BLaER1 (cell line): Measurements from ENCODE around the gene DYSF.

Experiments
- H3K27ac ChIP-seq: shearing (Covaris generic); formaldehyde crosslinking; 2 replicates; pipeline ENCODE4 v1.8.1; 2022
- H3K27me3 ChIP-seq: shearing (Covaris generic); formaldehyde crosslinking; 2 replicates; pipeline ENCODE4 v1.8.1; 2022
- H3K36me3 ChIP-seq: shearing (Covaris generic); formaldehyde crosslinking; 2 replicates; pipeline ENCODE4 v1.8.1; 2022
- H3K4me1 ChIP-seq: shearing (Covaris generic); formaldehyde crosslinking; 2 replicates; pipeline ENCODE4 v1.8.1; 2022
- H3K4me2 ChIP-seq: shearing (Covaris generic); formaldehyde crosslinking; 2 replicates; pipeline ENCODE4 v1.8.1; 2022
- H3K4me3 ChIP-seq: shearing (Covaris generic); formaldehyde crosslinking; 2 replicates; pipeline ENCODE4 v1.8.1; 2022
- H3K9ac ChIP-seq: shearing (Covaris generic); formaldehyde crosslinking; 2 replicates; pipeline ENCODE4 v1.8.1; 2022
- H3K9me3 ChIP-seq: shearing (Covaris generic); formaldehyde crosslinking; 2 replicates; pipeline ENCODE4 v1.8.1; 2022
- H4K20me1 ChIP-seq: shearing (Covaris generic); formaldehyde crosslinking; 2 replicates; pipeline ENCODE4 v1.8.1; 2022
- Cebpa-rat ChIP-seq: shearing (Covaris generic); IDR thresholded peaks from 2 replicates; pipeline ENCODE4 v1.8.1; 2022

DYSF gene

DNA sequence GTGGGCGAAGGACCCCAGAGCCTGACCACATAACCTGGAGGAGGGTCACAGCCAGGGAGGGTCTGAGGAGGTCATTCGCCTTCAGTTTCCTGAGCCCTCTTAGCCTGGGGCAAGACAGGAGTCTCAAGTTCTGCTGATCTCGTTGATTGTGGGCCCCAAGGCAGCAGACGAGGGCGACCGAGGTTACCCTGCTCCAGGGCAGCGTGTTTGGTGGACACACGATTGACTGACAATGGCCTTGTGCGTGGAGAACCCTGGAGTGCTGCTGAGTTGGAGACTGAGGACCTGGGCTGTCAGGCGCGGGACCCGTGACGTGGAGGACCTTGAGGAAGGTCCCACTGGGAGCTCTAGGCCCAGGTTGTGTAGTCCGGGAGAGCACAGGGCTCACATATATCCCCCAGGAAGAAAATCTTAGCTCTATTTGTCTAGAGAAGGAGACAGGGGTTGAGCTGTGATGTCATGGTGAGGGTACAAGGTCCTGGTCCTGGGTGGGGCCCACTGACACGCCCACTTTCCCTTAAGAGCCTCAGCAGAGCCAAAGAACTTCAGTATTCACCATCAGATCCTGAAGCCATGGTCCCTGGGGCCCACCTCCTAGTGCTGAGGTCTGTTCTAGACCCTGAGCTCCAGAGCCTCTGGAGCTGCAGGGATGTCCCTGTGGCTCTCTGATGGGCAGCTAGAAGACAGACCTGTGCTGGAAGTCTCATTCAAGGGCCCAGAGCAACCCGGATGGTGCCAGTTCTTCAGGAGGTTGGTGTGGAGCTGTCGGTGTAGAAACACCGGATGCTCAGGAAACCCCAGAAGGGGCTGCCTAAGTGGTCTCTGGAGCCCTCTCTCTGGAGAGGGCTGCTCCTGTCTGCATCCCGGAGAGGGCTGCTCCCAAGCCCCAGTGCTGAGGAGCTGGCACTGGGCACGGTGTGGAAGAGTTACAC is 53.1 kb downstream of the DYSF start:
- H3K27me3 ChIP-seq = no peaks in the 10 kb centered on the region
- H3K4me1 ChIP-seq = peaks cover 32% of the 10 kb centered on the region
- no peak overlapping the region for H3K9ac ChIP-seq
- no peaks in the 10 kb centered on the region for H3K9me3 ChIP-seq
- H3K36me3 ChIP-seq = no peaks in the 10 kb centered on the region
- H4K20me1 ChIP-seq = no peaks in the 10 kb centered on the region
- no peak overlapping the region for H3K4me3 ChIP-seq
- no peak overlapping the region for H3K27ac ChIP-seq
- TF ChIP-seq Cebpa-rat = no peak
- peak overlapping the region; percentile 8; the same call in 1 of the 2 replicates for H3K4me2 ChIP-seq

DNA sequence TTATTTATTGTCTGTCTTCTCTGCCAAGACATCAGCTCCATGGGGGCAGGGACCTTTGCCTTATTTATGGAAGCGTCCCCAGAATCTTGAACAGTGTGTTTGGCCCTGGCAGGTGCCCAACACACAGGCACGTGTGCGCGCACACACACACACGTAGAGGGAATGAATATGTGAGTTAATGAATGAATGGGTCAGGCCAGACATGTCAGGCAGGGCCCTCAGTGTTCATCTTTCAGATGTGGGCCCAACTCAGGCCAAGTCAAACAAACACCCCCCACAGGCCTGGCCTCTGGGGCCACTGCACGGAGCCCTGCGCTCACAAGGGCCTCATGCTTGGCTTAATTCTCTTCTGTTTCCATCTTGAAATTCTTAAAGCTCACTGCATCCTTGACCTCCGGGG is 54.1 kb downstream of the DYSF start:
- Histone ChIP-seq H3K4me1 (peaks cover 39% of the 10 kb centered on the region), H4K20me1 (no peaks in the 10 kb centered on the region), H3K36me3 (no peaks in the 10 kb centered on the region), H3K9me3 (no peaks in the 10 kb centered on the region), H3K4me3 (no peak overlapping the region), H3K9ac (no peak overlapping the region), H3K27me3 (no peaks in the 10 kb centered on the region), H3K4me2 (no peak overlapping the region), H3K27ac (no peak overlapping the region)
- TF ChIP-seq Cebpa-rat = no peak

GRCh38 chr2:71510196-71510807 is 56.9 kb downstream of the DYSF start:
- Histone ChIP-seq H3K4me2 (peak overlapping the region; percentile 47), H3K27me3 (no peaks in the 10 kb centered on the region), H3K9me3 (no peaks in the 10 kb centered on the region), H3K36me3 (no peaks in the 10 kb centered on the region), H3K4me3 (no peak overlapping the region), H3K9ac (no peak overlapping the region; the same call in 1 of the 2 replicates), H4K20me1 (no peaks in the 10 kb centered on the region), H3K4me1 (peaks cover 41% of the 10 kb centered on the region), H3K27ac (no peak overlapping the region)
- TF ChIP-seq Cebpa-rat = no peak

DNA sequence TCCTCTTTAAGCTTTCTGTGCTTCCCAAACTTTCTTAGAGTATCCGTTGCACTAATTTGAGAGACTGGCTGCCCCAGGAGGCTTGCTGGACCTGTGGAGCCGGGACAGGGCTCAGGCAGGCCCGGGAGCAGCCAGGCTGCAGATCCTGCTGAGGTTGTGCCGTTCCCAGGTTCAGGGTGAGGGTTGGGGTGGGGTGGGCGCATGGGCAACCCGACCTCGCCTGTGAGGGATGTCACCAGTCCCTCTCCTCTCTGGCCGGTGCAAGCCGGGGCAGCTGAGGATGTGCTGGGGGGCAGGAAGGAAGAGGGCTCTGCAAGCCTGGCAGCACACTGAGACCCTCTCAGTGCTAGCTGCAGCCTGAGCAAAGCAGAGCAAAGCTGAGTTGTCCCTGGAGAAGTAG is 57.6 kb downstream of the DYSF start:
- TF ChIP-seq Cebpa-rat = no peak

GRCh38 chr2:71511776-71512175 is 58.4 kb downstream of the DYSF start:
- Histone ChIP-seq H3K36me3 (no peaks in the 10 kb centered on the region), H3K27me3 (no peaks in the 10 kb centered on the region), H3K27ac (no peak overlapping the region), H3K4me1 (peaks cover 45% of the 10 kb centered on the region), H4K20me1 (no peaks in the 10 kb centered on the region), H3K4me3 (no peak overlapping the region), H3K9ac (no peak overlapping the region), H3K4me2 (peak overlapping the region; percentile 47), H3K9me3 (no peaks in the 10 kb centered on the region)
- no peak for TF ChIP-seq Cebpa-rat

More for the DNA sequence above, 57.6 kb downstream of the DYSF start:
- Histone ChIP-seq H3K9me3 (no peaks in the 10 kb centered on the region), H3K27ac (no peak overlapping the region), H3K4me1 (peaks cover 44% of the 10 kb centered on the region), H3K9ac (no peak overlapping the region; the same call in 1 of the 2 replicates), H3K4me2 (peak overlapping the region; percentile 47), H3K36me3 (no peaks in the 10 kb centered on the region), H3K27me3 (no peaks in the 10 kb centered on the region), H3K4me3 (no peak overlapping the region), H4K20me1 (no peaks in the 10 kb centered on the region)

DNA sequence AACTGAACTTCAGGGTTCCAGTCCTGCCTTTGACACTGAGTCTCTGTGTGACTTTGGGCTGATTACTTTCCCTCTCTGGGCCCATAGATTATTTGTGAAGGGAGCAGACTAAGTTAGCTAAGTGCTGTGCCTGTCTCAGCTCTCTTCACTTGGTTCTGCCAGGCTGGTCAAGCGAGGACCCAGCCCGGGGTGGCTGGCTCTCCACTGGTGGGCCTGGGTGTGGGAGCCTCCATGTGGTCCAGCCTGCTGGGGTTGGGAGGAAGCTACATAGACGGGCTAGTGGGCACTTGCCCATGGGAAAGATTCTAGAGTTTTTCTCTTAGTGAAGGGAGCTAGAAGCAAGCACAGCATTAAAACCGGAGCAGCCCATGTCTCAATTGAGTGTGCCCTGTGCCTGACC is 59.0 kb downstream of the DYSF start:
- H3K4me3 ChIP-seq = no peak overlapping the region
- no peak for TF ChIP-seq Cebpa-rat
- H3K27me3 ChIP-seq = no peaks in the 10 kb centered on the region
- H4K20me1 ChIP-seq = no peaks in the 10 kb centered on the region
- H3K27ac ChIP-seq = no peak overlapping the region
- H3K9ac ChIP-seq = no peak overlapping the region
- peaks cover 43% of the 10 kb centered on the region for H3K4me1 ChIP-seq
- H3K36me3 ChIP-seq = no peaks in the 10 kb centered on the region
- H3K9me3 ChIP-seq = no peaks in the 10 kb centered on the region
- H3K4me2 ChIP-seq = no peak overlapping the region

DNA sequence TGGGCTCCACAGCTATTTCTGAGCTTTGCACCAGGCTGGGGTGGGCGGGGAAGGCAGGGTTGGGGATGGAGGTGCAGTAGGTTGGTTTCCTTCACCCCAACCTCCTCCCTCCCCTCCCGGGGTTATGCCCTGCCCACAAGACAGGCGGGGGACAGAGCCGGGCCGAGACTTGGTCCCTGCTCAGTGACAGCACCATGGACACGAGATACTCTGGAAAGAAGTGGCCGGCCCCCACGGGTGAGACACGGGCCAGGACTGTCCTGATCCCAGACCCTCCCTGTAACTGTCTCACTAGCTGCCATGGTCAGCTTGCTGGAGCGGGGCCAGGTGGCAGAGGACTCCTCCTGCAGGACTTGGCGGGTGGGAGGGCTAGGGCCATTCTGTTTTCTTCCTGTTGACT is 59.7 kb downstream of the DYSF start:
- Histone ChIP-seq H3K4me2 (no peak overlapping the region), H3K27ac (no peak overlapping the region), H3K36me3 (no peaks in the 10 kb centered on the region), H3K9ac (no peak overlapping the region), H3K4me3 (no peak overlapping the region), H3K4me1 (peaks cover 43% of the 10 kb centered on the region), H3K9me3 (no peaks in the 10 kb centered on the region), H3K27me3 (no peaks in the 10 kb centered on the region), H4K20me1 (no peaks in the 10 kb centered on the region)
- no peak for TF ChIP-seq Cebpa-rat

- Histone ChIP-seq H3K27me3 (no peaks in the 10 kb centered on the region), H3K4me1 (peaks cover 43% of the 10 kb centered on the region), H4K20me1 (no peaks in the 10 kb centered on the region), H3K9me3 (no peaks in the 10 kb centered on the region), H3K9ac (no peak overlapping the region), H3K4me2 (no peak overlapping the region), H3K27ac (no peak overlapping the region), H3K36me3 (no peaks in the 10 kb centered on the region), H3K4me3 (no peak overlapping the region)
- no peak for TF ChIP-seq Cebpa-rat
Observed at GRCh38 chr2:71513721-71514120, 60.4 kb downstream of the DYSF start.

DNA sequence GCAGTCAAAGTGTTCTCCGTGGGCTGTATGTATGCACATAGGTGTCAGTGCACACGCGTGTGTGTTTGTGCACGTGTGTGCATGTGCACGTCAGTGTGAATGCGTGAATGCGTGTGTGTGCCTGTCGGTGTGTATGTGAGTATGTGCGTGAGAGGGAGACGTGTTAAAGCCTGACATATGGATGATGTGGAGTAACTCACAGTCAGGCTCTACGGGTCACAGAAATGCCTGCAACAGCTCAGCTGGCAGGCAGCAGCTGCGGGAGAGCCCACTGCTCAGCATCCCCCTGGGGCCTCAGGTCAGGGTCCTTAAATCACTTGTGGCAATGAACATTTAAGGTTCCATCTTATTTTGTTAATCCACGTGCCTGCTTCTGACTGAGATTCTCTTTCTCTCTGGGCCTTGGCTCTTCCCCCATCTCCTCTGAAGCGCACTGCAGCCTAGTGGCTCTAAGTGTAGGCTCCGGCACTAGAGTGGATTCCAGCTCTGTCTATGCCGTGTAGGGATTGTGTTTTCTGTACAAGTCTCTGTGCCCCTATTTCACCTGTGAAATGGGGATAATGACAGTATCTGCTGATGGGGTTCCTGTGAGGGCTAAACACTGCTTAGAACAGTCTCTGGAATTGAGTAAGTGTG is 63.0 kb downstream of the DYSF start:
- Histone ChIP-seq H3K9me3 (no peaks in the 10 kb centered on the region), H3K9ac (no peak overlapping the region), H3K4me3 (no peak overlapping the region), H3K27me3 (no peaks in the 10 kb centered on the region), H3K4me1 (peaks cover 23% of the 10 kb centered on the region), H3K4me2 (peak overlapping the region; percentile 13), H3K36me3 (no peaks in the 10 kb centered on the region), H4K20me1 (no peaks in the 10 kb centered on the region), H3K27ac (no peak overlapping the region)
- TF ChIP-seq Cebpa-rat = no peak

DNA sequence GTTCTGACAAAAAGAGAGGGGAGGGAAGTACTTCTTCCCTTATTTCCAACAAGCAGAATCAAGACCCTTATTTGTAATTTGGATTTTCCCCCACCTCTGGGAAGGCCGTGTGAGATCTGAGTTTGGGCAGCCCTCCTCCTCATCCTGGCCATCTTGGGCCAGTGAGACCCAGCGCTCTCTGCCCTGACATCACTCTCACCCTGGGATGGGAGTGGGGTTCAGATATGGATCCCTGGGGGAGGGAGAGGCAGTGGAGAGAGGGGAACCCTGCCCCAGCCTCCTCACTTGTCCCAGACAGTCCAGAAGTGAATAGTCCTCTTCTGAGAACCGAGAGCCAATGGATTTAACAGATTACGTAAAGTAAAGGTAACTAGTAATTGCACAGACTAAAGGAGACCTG is 64.5 kb downstream of the DYSF start:
- H3K27me3 ChIP-seq = no peaks in the 10 kb centered on the region
- H4K20me1 ChIP-seq = no peaks in the 10 kb centered on the region
- TF ChIP-seq Cebpa-rat = no peak
- H3K27ac ChIP-seq = no peak overlapping the region
- H3K36me3 ChIP-seq = no peaks in the 10 kb centered on the region
- no peak overlapping the region for H3K9ac ChIP-seq
- H3K4me2 ChIP-seq = no peak overlapping the region
- no peak overlapping the region for H3K4me3 ChIP-seq
- H3K4me1 ChIP-seq = peaks cover 12% of the 10 kb centered on the region
- no peaks in the 10 kb centered on the region for H3K9me3 ChIP-seq
